HEK293 (cell line): ENCODE measurements around the gene PABPN1.

ENCODE experiments used
- YY1 ChIP-seq: fragments of 450-650 bp; formaldehyde crosslinking; IDR thresholded peaks from 2 replicates; pipeline ENCODE4 v1.5.1; 2018; ENCODE audit warnings: missing biosample characterization, missing genetic modification characterization
- ZNF391 ChIP-seq: fragments of 450-650 bp; formaldehyde crosslinking; IDR thresholded peaks from 2 replicates; pipeline ENCODE4 v1.5.1; 2016; ENCODE audit warnings: low read depth, missing biosample characterization, missing genetic modification characterization, borderline replicate concordance
- ZNF433 ChIP-seq: fragments of 450-650 bp; formaldehyde crosslinking; IDR thresholded peaks from 2 replicates; pipeline ENCODE4 v1.5.1; 2016; ENCODE audit warnings: missing biosample characterization, missing genetic modification characterization, low read depth
- ZNF677 ChIP-seq: fragments of 450-650 bp; IDR thresholded peaks from 2 replicates; pipeline ENCODE4 v1.5.0; 2018; ENCODE audit warnings: missing biosample characterization, mild to moderate bottlenecking, missing genetic modification characterization, moderate library complexity
- TF ChIP-seq, protein P1 (sequence below): fragments of 450-650 bp; formaldehyde crosslinking; IDR thresholded peaks from 2 replicates; pipeline ENCODE4 v1.5.1; 2016; ENCODE audit warnings: missing biosample characterization, missing genetic modification characterization
- TF ChIP-seq, protein P2 (sequence below): fragments of 450-650 bp; formaldehyde crosslinking; IDR thresholded peaks from 2 replicates; pipeline ENCODE4 v1.5.1; 2016; ENCODE audit warnings: missing biosample characterization, missing genetic modification characterization
- TF ChIP-seq, protein P3 (sequence below): IDR thresholded peaks from 2 replicates; pipeline ENCODE4 v1.6.1; 2011; ENCODE audit warnings: mild to moderate bottlenecking, low read depth, low read length, borderline replicate concordance

DNA sequence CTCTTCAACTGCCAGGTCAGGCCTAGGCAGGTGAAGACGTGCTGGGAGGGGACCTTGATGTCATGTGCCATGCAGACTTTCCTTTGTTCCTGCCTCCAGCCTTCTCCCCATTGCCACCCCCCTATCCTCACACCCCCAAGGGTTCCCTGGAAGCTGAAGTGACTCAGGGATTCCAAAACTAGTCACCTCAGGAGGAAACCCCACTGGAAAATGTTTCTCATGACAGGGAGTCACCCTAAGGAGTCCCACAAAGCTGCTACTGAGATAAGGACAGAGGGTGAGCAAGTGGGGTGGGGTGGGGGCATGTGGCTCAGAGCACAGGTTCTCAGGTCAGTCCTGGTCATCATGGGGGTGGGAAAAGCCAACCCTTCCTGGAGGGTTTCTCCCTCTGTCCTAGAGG lies 49.0 kb downstream of the PABPN1 start:
- TF ChIP-seq, protein P1, sequence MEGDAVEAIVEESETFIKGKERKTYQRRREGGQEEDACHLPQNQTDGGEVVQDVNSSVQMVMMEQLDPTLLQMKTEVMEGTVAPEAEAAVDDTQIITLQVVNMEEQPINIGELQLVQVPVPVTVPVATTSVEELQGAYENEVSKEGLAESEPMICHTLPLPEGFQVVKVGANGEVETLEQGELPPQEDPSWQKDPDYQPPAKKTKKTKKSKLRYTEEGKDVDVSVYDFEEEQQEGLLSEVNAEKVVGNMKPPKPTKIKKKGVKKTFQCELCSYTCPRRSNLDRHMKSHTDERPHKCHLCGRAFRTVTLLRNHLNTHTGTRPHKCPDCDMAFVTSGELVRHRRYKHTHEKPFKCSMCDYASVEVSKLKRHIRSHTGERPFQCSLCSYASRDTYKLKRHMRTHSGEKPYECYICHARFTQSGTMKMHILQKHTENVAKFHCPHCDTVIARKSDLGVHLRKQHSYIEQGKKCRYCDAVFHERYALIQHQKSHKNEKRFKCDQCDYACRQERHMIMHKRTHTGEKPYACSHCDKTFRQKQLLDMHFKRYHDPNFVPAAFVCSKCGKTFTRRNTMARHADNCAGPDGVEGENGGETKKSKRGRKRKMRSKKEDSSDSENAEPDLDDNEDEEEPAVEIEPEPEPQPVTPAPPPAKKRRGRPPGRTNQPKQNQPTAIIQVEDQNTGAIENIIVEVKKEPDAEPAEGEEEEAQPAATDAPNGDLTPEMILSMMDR (tag by site-specific recombination): no peak
- TF ChIP-seq ZNF677 (tag by site-specific recombination) (no peak), YY1 (tag by site-specific recombination) (no peak), ZNF433 (tag by site-specific recombination) (no peak), ZNF391 (no peak)
- TF ChIP-seq, protein P2, sequence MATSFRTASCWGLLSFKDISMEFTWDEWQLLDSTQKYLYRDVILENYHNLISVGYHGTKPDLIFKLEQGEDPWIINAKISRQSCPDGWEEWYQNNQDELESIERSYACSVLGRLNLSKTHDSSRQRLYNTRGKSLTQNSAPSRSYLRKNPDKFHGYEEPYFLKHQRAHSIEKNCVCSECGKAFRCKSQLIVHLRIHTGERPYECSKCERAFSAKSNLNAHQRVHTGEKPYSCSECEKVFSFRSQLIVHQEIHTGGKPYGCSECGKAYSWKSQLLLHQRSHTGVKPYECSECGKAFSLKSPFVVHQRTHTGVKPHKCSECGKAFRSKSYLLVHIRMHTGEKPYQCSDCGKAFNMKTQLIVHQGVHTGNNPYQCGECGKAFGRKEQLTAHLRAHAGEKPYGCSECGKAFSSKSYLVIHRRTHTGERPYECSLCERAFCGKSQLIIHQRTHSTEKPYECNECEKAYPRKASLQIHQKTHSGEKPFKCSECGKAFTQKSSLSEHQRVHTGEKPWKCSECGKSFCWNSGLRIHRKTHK (tag by site-specific recombination): no peak
- TF ChIP-seq, protein P3, sequence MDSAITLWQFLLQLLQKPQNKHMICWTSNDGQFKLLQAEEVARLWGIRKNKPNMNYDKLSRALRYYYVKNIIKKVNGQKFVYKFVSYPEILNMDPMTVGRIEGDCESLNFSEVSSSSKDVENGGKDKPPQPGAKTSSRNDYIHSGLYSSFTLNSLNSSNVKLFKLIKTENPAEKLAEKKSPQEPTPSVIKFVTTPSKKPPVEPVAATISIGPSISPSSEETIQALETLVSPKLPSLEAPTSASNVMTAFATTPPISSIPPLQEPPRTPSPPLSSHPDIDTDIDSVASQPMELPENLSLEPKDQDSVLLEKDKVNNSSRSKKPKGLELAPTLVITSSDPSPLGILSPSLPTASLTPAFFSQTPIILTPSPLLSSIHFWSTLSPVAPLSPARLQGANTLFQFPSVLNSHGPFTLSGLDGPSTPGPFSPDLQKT: no peak
